HG03521 (cell line): Measurements from ENCODE around the gene CHD5.

Source experiments
- ATAC-seq: cut with Tn5 transposase; IDR thresholded peaks from one replicate; pipeline ENCODE4 v1.9.1; 2021; ENCODE audit warnings: mild to moderate bottlenecking, moderate library complexity; ENCODE audit not compliant: unreplicated experiment

The CHD5 gene

DNA sequence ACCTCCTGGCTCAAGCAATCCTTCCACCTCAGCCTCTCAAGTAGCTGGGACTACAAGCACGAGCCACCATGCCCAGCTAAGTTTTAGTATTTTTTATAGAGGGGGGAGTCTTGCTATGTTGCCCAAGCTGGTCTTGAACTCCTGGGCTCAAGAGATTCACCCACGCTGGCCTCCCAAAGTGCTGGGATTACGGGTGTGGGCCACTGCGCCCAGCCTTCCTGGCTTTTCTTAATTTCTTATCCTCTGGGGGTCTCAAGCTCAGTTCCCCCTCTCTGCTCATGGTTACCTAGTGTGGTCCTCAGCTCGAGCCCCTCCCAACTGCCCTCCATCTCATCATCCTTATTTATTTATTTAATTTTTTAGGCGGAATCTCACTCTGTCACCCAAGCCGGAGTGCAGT, 22.1 kb upstream of the CHD5 start:
- no peak for ATAC-seq

DNA sequence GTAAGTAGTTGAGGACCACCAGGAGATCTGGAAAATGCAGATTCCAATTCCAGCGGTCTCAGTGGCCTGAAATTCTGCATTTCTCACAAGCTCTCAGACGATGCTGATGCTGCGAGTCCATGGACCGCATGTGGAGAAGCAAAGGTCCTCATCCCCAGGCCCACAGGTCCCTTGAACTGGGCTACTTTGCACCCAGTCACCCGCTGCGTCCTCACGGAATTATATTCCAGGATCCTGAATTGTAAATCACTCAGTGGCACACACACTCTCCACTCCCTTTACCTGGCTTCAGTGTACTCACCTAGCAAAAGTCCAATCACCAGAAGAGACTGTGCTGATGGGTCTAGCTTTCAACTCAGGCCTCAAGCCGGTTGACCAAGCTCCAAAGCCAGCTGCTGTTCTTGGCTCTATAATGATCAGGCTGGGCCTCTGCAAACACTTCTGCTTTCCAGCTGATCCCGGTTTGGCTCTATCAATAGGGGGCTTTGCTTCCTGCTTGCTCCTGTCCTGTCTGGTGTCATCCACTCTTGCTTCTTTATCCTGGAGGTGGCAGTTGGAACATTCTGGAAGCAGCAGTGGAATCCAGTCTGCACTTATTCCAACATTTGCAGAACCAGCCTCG, 20.2 kb upstream of the CHD5 start:
- ATAC-seq, result no peak

DNA sequence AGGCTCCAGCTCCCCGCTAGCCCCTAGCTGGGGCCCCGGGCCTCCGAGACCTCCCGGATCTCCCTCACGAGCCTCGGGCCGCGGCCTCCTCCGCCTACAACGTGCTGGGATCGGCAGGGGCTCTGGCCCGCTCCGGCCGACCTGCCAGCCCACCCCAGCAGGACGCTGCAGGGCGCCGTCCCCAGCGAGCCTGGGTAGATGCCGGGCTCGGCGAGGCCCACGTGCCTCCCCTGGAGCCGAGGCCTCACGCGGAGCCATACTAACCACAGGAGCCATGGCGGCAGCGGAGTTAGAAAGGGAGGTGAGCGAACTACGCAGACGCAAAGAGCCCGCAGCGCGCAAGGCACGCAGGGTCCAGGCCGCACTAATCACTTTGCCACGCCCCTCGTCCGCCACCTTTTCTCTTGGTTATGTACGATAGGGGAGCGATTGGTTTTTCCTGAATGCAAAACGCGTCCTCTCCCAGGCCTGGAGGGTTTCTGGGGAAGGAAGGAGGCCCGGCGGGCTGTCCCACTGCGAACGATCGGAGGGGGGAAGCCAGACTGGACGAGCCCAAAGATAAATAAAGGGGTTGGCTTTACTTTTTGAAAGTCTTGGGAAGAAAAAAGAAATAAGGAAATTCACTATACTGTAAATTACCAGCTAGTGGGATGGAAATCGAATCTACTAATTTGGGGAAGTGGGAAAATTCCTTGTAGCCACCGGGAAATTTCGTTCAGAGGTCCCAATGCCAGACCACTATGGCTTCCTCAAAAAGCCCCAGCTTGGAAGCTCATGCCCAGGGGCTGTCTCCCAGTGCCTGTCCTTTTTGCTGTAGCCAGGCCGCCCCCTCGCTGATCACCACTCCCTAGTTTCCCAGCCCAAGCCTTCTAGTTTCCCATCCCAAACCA, 19.4 kb upstream of the CHD5 start, which contains the start of gene RPL22:
RPL22 (minus strand) TSS at position 298 of the 890 bp plus-strand sequence; CDS start at position 276, 22 bp downstream.
- peak; percentile 95 for ATAC-seq

DNA sequence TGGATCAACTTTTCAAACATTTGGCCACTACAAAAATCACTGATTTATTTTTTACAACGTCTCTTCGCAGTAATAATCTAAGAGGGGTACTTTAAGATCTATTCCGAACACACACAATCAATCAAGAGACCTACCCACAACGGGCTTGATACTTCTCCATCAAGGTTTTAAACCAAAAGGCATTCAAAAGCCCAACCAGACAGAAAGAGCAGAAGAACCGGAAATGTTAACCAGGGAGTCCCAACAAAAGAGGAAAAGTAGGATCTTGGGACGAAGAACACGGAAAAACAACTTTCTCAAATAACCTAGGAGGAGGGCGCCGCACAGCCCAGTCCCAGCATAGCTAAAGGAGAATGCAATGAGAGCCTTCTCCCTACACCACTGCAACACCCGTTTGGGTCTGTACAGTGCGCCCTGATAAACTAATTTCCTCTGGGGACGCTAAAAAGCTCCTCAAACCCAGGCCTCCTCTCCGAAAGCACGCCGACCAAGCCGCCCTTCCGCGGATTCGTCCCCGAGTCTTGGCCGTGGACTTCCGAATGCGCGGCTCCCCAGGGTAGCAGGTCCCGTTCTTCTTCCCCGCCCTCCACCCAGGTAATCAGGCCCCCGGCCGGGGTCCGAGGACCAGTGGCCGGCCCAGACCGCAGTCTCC, 18.7 kb upstream of the CHD5 start:
- ATAC-seq, result peak; percentile 28

GRCh38 chr1:6197746-6198427, 17.8 kb upstream of the CHD5 start:
- ATAC-seq, result no peak

GRCh38 chr1:6191968-6192367, 11.8 kb upstream of the CHD5 start:
- no peak for ATAC-seq

DNA sequence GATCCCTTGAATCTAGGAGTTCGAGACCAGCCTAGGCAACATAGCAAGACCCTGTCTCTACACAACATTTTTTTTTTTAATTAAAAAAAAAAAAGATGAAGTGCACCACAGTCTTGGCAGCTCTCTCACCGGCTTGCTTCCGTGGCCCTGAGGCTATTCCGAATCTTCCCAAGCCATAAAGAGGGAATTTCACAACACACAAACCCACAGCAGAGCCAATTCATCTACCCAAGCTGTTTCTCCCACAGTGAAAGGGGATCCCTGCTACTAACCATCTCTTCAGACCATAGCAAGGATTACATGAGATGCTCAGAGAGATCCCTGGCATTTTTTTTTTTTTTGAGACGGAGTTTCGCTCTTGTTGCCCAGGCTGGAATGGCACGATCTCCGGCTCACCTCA, 8.3 kb upstream of the CHD5 start:
- ATAC-seq, result no peak

DNA sequence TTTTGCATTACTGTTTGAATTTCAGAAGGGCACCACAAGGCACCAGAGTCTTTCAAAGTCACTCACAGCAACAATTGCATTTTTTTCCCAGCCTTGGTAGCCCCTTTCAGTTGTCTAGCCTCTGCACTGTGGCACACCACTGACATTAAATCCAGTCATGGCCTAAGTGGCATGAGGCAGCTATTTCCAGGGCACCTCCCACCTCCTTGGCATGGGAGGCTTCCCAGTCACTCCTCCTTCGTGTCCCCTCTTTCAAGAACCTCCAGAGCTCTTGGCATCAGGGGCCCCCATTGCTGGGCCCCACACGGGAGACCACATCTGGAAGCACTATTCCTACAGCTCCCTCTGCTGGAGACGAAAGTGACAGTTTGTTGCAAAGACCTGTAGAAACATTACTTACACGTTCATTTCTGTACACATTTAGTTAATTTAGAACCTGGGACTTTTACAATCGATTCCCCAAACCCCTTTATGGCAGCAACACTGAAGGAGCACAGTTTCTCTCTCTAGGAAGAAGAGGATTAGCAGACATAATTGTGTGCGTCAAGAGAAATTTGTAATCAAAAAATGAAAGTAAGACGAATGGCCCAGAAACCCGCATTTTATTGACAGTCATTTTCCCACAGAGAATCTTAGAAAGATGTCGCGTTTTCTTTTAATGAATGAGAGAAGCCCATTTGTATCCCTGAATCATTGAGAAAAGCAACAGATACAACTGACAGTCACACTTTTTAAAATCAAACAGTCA, 5.7 kb upstream of the CHD5 start:
- ATAC-seq, result no peak

DNA sequence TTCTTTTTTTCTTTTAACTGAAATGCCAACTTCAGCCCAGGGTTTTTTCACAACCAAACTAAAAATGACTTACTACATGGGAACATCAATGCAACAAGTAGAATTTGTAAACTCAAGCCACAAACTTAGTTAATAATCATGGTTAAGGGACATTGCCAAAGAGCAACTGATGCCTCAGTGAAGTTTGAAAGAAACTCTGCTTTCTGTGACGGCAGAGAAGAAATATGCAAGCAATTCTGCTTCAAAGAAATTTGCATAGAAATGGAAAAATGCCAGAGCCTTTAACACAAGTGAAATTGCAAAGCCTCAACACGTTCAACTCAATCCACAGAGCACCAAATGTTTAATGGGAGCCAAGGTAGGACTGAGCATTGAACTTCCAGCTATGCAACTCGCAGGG, 5.0 kb upstream of the CHD5 start:
- ATAC-seq, result no peak

GRCh38 chr1:6184083-6184783, 4.1 kb upstream of the CHD5 start:
- ATAC-seq, result no peak

DNA sequence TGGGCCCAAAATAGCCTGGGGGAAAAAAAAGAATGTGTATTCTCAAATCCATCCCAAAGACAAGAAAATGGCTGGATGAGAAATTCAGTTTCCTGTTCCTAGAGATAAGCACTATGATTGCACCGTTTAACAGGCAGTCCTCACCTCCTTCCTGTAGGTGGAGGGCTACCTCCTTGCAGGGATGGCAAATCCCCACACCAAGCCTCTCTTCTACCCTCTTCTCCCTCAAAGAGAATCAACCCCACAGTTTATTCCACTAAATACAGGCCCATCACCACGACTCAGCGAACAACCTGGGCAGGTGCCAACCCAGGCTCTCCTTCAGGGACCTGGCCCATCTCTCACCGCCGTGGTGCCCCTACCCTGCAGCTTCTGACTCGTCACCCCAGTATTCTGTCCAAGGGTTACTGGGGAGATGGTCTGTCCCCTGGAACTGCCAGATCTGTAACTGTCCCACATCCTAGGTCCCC, 3.4 kb upstream of the CHD5 start:
- ATAC-seq, result no peak

DNA sequence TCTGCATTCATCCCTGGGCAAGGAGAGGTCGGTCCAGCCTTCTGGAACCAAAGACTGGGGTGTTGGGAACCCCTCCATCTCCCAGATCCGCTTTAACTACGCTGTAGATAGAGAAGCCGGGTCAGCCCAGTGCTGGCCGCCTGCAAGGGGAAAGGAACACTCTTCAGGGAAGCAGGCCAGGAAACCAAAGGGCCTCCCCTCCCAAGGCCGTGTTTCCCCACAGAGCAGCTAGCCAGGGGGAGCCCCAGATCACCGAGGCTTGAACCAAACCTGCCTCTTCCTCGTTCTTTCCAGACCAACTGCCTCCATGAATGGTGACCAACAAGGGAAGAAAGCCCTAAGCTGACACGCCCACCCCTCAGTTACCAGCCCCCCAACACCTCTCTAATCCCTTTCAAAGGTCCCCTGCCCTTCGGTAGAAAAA, 1.2 kb upstream of the CHD5 start:
- no peak for ATAC-seq

DNA sequence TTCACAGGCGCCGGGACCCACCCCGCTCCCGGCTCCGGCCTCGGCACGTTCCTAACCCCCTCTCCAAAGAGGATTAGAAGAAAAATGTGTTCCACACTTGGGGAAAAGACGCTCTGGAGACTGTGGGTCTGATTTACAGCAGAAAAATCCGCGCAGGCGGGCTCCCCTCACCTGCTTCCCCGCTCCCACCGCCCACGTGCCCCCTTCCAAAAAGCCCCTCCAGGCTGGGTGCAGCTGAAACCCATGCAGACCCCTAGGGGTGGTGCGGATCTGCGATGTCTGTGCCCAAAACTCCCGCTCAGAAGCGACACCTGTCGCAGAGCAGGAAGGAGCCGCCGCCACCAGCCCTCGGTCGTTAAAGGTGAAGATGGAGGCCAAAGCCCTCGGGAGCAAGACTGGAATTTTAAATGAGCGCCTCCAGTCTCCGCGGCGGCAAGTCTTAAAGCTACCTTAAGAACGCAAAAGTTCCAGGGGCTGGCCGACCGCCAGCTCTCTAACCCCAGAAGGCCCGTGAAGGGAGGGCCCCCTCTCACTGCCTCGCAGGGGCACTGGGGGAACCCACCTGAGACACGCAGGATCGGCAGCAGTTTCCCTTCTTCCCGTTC, 688 bp upstream of the CHD5 start:
- ATAC-seq, result no peak

- no peak for ATAC-seq
These were observed 451 bp downstream of the CHD5 start for GRCh38 chr1:6179564-6180175.

DNA sequence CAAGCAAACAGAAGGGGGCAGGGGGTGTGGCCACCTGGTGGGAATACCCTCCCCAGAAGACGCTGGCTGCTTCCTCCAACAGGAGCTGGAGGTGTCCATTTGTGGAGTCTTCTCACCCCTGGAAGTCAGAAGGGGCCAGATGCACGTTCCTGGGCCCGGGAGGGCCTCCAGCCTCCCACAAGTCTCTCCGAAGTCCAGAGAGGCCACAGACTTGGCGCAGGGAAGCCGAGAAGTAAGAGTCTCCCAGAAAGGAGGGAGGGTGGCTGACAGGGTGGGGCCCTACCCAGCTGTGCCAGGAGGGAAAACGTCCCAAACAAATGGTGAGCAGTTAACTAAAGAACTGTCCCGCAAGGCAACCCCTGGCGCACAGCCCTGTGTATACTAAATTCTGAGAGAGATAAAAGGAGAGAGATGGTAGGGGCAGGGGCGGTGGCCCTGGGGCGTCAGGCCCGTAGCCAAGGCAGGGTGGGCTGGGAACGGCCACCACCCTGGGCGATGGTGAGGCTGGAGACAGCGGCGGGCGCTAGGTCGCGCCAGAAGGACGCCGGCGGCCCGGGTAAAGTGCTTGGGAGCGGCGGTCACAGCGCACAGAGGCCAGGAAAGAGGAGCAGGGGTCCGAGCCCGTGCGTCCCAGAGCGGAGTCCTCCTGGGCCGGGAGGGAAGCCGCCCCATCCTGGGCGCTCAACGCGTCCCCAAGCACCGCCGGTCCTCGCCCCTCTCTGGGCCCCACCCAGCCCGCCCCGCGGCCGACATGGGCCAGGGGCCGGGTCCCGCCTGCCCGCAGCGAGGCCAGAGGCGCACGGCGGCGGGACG, 1.2 kb downstream of the CHD5 start:
- ATAC-seq, result no peak

DNA sequence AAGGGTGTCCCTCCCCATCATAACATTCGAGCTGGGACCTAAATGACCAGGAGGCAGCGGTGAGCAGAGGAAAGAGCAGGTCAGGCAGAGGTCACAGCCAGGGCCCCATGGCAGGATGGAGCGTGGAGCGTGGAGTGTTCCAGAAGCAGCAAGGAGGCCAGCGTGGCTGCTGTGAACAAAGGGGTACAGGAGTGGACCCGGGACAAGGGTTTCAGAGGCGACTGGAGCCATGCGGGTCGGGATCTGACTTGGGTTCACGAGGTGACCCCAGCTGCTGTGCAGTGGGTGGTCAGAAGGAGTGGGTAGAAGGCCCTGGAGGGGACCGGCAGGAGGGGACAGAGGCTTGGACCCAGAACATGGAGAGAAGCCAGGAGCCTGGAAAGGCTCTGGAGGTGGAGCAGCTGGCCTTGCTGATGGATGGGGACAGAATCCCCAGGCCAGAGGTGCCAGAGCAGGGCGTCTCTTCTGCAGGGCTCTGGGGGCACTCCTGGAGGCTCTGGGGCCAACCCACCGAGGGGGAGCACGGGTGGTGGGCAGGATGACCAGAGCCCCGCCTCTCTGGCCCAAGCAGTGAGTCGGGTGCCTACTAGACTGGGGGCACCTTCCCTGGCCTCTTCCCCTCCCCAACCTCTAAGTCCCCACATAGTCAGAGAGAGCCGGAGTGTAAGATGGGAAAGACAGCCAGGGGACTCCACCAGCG, 2.3 kb downstream of the CHD5 start:
- no peak for ATAC-seq

DNA sequence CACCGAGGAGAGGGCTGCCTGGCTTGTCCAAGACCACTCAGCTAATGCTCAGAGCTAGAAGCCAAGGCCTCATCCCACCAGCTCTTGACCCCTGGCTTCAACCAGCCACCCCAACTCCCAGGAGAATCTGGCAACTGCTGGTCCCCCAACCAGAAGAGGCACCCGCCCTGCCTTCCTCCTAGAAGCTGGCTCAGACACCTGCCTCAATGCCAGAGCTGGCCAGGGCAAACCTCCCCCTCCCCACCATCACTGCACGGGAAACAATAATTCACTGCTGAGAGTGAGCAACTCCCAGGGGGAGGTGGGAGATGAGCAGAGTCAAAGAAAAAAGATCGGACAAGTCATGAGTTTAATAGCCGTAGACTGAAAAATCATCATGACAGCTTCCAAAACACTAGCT, 3.3 kb downstream of the CHD5 start:
- ATAC-seq, result no peak
